Stimulated activated CD4-positive, alpha-beta T cell treated with anti-CD3 and anti-CD28 coated beads, Interleukin-15, amount 100 ng/mL, for 24 hours (primary cell): Measurements from ENCODE around the gene PDE6A.
A peak's percentile ranks its signal among the peaks of the same experiment; 100 is the strongest.

Source experiments
- DNase-seq: peaks from one replicate; pipeline ENCODE4 v3.0.0-alpha.2; 2020

Gene PDE6A

DNA sequence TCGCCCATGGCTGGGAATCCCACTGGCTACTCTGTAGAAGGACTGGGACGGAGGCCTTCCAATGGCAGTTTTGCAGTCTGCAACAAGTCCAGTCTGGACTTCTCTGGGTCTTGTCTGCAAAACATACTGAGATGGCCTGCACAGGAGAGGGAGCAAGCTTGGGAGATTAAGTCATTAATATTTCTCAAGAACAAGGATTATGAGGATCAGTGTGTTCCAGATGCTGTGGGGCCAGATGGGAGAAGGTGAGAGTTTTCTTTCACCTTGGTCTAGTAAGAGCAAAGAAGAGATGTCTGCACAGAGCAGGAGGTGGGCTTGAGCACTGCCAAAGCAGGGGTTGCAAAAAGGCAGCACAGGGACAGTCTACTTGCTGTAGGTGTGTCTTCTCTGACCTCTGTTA lies at the start of gene PDE6A:
TSS of gene PDE6A (minus strand) at position 128 of the 400 bp plus-strand sequence. CDS start at position 8, 120 bp downstream.
- DNase-seq, result no peak

DNA sequence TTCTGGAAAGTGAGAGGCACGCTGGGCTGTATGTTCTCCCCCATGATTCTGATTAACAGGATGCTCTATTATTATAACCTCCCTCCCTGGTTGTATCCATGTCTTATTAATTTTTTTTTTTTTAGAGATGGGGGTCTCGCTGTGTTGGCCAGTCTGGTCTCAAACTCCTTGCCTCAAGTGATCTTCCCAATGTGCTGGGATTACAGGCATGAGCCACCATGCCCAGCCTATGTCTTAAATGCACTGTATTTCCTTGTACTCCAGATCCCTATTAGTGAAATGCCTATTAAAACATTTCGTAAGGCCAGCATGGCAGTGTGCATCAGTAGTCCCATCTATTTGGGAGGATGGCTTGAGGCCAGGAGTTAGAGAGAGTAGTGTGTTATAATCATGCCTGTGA lies 48.9 kb upstream of the PDE6A start:
- DNase-seq, result no peak

DNA sequence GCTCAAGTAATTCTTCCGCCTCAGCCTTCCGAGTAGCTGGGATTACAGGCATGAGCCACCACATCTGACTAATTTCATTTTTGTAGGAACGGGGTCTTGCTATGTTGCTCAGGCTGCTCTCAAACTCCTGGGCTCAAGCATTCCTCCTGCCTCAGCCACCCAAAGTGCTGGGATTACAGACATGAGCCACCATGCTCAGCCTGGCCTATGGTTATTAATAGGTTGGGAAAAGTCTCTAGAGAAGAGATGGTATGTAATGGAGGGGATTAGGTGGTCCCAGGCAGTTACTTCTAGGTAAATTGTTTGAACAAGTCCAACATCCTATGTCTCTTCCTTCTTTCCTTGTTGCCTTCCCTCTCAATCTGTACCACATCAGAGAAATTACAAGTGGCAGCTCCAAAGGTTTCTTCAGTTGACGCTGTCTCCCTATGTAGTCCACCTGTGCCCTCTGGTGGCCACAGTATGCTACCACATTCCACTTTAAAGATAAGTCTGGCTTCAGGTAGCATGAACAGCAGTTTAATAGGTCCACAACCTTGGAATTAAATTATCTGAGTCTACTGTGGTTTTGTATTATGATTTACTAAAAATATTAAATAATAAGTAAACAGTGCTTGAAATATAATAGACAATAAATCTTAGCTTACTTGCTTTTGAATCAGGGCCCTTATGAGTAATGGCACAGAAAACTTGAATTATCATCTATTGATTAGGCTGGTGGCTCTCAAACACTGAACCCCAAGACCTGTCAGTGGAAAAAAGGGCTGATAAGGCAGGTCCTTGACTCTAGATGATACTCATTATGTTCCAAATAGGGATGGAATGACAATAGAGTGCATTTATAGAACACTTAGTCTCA lies 46.2 kb upstream of the PDE6A start:
- DNase-seq, result peak; percentile 74

DNA sequence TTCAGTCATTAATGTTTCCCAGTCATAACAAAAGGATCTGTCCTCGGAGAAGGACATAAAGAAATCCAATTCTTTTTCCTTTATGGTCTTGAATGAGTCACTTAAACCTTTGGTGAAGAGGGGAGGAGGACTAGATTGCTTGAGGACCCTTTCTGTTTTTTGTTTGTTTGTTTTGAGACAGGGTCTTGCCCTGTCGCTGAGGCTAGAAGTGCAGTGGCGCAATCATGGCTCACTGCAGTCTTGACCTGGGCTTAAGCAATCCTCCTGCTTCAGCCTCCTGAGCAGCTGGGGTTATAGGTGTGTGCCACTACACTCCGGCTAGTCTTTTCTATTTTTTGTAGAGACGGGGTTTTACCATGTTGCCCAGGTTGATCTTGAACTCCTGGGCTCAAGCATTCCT lies 43.5 kb upstream of the PDE6A start:
- no peak for DNase-seq

DNA sequence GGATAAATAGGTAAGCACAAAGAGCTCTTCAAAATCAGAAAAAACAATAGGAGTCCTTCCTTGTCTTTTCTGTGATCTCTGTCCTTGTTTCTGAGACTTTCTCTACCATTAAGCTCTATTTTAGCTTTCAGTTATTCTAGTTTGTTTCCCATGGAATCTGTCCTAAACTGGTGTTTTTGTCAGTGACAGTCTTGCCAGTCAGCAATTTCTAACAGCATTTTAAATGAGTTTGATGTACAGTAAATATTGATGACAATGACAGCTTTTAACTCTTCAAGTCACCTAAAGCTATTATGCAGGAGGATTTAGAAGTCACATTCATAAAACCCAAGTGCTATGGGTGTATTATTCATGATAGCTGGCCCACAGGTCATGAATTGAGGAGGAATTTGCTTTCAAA lies 37.9 kb upstream of the PDE6A start:
- no peak for DNase-seq

DNA sequence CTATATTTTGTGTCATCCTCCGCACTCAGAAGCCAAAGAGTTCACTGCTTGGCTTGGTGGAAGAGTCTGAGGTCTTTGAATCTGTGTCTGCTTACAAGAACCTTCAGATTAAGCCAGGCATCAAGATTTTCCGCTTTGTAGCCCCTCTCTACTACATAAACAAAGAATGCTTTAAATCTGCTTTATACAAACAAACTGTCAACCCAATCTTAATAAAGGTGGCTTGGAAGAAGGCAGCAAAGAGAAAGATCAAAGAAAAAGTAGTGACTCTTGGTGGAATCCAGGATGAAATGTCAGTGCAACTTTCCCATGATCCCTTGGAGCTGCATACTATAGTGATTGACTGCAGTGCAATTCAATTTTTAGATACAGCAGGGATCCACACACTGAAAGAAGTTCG lies 36.6 kb upstream of the PDE6A start:
- no peak for DNase-seq

DNA sequence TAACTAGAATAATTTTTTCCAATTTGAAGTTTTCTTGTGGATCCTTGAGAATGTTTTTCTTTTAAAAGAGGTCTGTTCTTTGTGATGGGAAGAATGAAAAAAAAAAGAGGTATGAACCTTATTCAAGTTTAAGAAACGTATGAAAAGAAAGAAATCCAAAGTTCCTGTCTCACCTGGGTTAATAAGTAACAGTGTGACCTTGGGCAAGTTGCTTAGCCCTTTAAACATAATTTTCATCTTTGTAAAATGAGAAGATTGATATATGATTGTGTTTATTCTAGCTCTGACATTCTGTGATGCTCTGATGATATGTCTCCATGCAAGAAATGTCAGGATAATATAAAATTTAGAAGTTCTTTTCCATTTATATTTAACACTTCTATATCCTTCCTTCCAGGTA lies 35.3 kb upstream of the PDE6A start:
- no peak for DNase-seq

DNA sequence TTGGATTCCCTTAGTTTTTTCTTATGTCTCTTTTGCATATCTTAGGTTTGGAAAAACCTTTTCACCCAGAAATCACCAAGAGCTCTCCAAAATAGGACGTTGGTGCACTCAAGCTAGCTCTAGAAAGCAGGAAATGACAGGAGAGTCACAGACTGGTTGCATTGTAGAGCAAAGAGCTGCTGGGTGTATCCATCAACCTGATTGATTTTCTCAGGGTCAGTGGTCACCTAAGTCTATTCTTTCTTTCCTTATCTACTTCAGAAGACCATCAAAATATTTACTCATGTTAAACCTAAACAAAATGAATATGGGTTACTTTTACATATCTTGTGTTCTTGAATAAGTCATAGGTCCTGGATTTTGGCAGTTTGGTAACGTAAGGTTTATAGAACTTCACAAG lies 30.8 kb upstream of the PDE6A start:
- DNase-seq, result no peak

DNA sequence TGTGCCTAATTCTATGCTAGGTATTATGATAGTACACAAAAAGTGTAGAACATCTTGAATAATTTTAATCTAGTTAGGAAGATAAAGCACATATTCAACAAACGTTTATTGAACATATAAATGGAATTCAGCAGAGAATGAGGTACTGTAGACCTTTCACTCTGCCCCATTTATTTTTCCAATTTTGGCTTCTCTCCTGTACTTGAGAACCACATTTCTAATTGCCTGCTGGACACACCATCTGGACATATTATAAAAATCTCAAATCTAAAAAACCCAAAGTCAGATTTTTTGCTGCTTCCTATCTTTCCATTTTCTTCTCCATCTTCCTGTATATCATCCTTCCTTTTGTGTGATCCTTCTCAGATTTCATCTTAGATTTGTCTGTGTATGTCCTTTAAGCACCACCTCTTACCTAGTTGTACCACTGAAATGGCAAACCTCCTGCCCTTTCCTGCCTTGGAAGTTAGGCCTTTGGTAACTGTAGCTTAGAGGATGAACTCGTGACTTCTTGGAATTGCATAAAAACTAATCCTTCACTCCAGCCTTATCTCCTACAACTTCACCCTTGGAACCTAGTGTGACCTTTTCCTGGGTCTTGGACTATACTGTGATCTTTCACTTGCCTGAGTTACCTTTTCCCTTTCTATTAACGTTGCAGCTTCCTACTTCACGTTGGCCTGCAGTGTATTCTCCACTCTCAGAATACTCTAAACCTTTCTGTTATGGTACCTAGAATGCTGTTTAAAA lies 24.8 kb upstream of the PDE6A start:
- no peak for DNase-seq

DNA sequence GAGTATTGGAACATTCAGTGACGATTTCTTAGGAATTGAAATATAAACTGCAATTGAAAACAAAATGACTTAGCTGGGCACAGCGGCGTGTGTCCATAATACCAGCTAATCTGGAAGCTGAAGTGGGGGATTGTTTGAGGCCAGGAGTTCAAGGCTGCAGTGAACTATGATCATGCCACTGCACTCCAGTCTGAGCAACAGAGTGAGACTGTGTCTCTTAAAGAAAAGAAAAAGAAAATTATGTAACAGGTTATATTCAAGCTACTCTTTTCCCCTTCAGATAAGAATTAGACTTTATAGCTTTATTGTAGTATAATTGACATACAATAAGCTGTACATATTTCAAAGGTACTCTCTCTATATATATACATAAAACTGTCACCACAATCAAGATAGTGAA lies 22.4 kb upstream of the PDE6A start:
- no peak for DNase-seq

DNA sequence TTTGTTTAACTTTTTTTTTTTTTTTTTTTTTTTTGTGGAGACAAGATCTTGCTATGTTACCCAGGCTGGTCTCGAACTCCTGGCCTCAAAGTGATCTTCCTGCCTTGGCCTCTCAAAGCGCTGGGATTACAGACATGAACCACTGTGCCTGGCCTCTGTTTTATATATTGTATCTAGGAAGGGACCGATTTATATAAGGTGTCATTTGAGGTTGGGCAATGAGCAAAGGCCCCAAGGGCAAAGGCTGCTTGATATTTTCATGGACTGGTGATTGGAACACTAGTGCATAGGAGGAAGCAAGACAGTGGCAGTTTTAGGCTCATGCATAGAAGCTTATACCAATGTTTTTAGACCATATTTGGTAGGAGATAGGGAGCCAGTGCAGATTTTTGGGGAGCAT lies 19.1 kb upstream of the PDE6A start:
- no peak for DNase-seq

DNA sequence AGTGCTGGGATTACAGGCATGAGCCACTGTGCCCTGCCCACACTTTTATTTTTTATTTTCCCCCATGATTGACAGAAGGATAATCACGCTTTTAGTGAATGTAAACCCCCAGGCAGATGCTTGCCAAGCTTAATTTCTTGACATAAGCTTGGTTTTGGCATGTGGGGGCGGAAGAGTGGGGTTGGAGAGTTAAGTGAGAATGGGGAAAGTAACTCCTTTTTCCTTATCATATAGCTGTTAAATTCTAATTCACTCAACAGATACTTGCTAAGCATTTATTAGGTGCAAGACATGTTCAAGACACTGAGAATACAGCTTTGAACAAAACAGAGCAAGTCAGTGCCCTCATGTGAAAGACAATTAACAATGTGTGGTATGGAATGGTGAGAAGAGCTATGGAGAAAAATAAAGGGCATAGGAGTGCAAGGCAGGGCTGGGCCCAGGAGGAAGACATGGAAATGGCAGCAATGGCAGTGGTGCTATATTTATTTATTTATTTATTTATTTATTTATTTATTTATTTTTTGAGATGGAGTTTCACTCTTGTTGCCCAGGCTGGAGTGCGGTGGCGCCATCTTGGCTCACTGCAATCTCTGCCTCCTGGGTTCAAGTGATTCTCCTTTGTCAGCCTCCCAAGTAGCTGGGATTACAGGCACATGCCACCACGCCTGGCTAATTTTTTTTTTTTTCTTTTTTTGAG lies 18.2 kb upstream of the PDE6A start:
- DNase-seq, result no peak

DNA sequence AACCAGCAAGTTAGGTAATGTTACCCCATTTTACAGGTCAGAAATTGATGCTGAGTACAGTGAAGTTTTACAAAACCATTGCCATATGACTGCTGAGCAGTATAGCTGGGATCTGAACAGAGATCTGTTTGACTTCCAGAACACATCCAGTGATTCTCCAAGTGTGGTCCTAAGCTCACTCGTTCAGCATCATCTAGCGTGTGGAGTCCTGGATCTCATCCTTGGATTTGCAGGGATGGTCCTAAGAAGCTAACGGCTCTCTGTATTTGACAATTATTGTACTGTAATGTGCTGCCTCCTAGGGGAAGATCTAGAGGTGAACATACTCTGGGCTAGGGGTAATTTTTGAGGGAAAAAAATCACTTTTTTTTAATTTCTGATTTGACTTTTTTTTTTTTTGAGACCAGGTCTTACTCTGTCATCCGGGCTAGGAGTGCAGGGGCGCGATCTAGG lies 17.4 kb upstream of the PDE6A start:
- DNase-seq, result no peak

DNA sequence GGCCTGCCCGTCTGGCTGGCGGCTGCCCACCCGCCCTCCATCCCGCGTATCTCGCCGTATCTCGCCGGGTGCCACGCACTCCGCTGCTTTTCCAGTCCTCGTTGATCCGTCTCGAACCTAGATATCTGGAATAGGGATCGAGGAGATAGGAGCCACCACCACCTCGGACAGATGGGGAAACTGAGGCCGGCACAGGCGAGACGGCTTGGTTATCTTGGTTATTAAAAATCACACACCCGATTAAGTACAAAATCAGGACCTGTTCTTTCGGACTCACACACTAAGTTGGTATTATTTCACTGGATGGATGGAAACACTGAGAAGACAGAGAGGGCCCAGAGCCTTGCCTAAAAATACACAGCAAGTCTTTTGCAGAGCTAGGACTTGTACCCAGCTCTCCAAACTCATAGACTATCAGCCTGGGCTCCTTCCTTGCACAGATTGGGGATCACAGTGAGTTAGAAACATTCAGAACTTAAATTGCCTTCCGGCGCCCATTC lies 16.6 kb upstream of the PDE6A start:
- DNase-seq, result no peak

DNA sequence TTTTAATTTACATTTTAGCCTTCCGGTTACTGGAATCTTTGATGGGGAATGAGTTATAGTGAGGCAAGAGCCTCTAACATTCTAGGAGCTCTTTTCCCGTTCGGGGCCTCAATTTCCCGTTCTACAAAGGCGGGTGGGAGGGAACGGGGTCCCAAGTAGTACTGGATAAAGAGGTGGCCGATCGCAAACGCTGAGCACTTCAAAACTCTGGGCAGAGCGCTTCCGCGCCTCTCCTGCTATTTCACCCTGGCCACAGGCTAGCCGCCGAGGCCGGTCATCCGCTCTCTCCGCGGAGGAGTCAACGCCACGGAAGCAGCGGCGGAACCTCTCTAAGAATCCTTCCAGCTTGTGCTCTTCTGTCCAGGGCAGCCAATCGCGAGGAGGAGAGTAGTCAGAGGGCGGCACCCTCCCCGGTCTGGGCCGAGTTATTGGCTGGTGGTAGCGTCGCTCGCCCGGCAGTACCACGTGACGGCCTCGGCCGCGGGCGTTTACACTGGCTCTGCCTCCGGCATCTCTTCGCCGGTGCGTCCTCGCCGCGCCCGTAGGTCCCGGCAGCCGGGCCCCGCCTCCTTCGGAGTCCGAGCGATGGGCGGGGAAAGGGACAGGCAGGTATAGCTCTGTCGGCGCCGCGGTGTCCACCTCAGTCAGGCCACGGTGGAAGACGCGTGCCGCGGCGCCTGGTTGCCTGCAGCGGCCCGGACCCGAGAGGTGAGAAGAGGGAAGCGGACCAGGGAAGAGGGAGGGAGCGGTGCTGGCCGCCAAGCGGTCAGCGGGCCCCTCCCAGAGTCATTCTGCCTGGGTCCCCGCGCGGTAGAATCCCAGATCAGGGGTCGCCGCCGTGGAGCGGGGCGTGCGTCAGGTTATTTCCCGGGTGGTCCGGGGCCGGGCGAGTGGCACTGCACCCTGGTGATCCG lies 15.9 kb upstream of the PDE6A start, which contains the start of gene SLC26A2:
TSS of gene SLC26A2 (plus strand) at position 487 of the 914 bp plus-strand sequence. CDS start 16,895 bp downstream, outside the sequence.
- peak; percentile 97 for DNase-seq

DNA sequence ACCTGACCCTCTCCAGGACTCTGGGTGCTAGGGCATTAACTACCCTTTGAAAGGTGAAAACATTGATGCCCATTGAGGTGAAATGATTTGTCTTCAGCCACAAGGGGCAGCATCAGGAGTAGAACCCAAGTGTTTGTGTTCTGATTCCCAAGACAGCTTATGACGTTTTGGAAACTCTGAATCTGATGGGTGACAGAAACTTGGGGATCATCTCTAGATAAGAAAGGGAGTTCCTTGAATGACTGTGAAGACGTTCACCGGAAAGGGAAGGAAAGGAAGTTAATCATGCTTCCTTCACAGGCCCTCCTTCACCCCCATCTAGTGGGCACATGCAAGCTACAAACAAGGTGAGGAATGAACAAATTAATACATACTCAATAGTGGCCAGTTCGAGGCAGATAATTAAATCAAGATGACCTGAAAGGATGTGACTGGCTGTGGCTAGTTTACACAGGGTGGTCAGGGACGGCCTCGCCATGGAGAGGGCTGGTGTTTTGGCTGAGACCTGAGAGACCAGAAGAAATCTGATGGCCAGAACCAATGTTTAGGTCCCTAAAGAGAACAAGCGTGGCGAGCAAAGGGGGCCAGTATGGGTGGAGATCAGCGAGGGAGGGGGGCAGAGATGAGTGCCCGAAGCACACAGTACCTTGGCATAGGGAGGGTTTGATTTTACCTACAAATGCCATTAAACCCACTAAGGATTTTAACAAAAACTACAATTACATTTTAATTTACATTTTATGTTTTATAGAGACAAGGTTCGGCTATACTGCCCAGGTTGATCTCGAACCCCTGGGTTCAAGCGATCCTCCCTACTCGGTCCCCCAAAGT lies 15.0 kb upstream of the PDE6A start:
- DNase-seq, result peak; percentile 62

DNA sequence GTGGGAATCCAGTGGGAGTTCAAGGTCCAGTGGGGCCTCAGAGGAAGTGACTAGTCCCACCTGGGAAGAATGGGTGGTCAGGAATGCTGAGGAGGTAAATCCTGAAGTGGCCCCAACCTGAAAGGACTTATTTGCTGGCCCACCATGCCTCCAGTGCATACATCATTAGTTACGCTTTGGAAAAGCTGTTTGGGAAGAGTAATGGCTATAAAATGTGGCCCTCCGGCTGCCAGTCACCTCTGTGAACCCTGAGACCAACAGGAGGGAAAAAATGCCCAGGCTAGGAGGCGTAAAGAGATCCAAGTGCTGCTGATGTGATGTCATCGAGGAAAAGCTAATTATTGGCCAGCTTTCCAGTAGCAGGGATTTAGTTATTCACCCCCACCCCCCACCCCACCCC lies 13.3 kb upstream of the PDE6A start:
- DNase-seq, result no peak

DNA sequence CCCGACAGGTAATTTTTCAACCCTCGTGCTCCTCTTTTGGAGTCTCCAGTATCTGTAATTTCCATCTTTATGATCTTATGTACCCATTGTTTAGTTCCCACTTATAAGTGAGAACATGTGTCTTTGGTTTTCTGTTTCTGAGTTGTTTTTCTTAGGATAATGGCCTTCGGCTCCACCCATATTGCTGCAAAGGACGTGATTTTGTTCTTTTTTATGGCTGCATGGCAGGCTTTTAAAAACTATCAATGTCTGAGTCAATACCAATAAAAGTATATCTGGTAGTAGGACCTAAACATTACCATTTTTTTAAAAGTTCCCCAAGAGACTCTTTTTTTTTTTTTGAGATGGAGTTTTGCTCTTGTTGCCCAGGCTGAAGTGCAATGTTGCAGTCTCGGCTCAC lies 12.1 kb upstream of the PDE6A start:
- no peak for DNase-seq

DNA sequence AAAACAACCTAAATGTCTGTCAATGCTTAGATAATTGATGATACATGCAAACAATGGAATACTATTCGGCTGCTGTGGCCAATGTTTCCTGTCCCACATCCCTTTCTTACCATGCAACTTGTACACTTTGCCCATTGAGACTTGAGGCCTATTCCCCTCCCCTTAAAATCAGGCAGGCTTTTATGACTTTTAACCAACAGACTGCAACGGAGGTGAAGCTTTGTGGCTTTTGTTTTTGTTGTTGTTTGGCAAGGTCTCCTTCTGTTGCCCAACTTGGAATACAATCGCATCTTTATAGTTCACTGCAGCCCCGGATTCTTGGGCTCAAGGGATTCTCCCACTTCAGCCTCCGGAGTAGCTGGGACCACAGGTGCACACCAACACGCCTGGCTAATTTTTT lies 10.2 kb upstream of the PDE6A start:
- DNase-seq, result no peak

DNA sequence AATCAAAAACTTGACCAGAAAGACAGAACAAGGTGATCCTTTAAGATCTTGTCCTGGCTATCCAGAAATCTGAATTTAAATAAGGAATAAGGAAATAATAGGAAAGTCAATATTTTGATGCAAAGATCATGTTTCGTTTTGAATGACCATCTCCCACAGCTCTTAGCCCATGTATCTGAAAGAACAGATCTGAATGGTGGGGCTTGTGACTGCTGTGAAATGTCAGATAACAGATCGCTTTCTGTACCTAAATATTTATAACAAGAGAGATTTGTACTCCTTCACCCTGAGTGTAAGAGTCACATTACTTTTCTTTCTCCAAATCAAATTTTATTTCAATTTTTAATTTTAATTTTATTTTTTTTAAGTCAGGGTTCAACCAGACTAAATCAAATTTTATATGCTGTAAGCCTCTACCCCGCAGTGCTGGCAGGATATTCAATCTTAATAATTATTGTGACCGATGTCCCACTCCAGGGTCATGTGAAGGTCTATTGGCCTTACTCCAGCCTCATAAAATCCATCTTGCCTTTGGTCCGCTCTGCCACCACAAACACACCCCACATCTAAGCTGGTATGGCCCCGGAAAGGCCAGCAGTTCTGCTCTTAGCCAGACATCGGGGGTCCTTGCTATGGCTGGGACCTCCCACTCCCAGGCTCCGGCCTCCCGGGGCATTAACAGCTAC lies 9.0 kb upstream of the PDE6A start:
- DNase-seq, result no peak
